Gastrocnemius medialis (tissue), 4 donors: ENCODE measurements around the gene IKZF2. TPM values are rescaled to one million over a fixed set of nuclear protein-coding genes. Genes with fewer than 3 reads are reported as not detected.

ENCODE experiments used
- ATAC-seq, 2 donors: fragments of 150-250 bp; one replicate each; pipeline ENCODE4 v1.9.1; 2016
- DNase-seq, 2 donors: peaks; one replicate each; pipeline ENCODE4 v3.0.0-alpha.2; 2019
- H3K27ac ChIP-seq, 4 donors: fragments of 200-600 bp; sonication (generic); 1 replicate in 1 of 4; 2 replicates in 3 of 4; pipeline ENCODE4 v1.5.1; 2016 to 2018; ENCODE audit warnings: mild to moderate bottlenecking in 2 of 4, moderate library complexity in 1 of 4
- H3K27me3 ChIP-seq, 3 donors: fragments of 200-600 bp; sonication (generic) in 2 of 3; 1 replicate in 1 of 3; 2 replicates in 2 of 3; pipeline versions ENCODE4 v1.5.1 to v1.6.0; 2016 to 2019; ENCODE audit warnings: mild to moderate bottlenecking in 1 of 3, moderate library complexity in 1 of 3
- H3K36me3 ChIP-seq, 2 donors: fragments of 200-600 bp; sonication (generic) in 1 of 2; one replicate each; pipeline ENCODE4 v1.5.1; 2017 to 2018
- H3K4me1 ChIP-seq, 2 donors: fragments of 200-600 bp; sonication (generic) in 1 of 2; one replicate each; pipeline ENCODE4 v1.5.1; 2016 to 2017; ENCODE audit warnings: mild to moderate bottlenecking in 2 of 2
- H3K4me3 ChIP-seq, 4 donors: fragments of 200-600 bp; sonication (generic) in 3 of 4; 1 replicate in 1 of 4; 2 replicates in 3 of 4; pipeline ENCODE4 v1.5.1; 2016 to 2019; ENCODE audit warnings: mild to moderate bottlenecking in 2 of 4
- H3K9me3 ChIP-seq, 3 donors: fragments of 200-600 bp; sonication (generic) in 2 of 3; 1 replicate in 1 of 3; 2 replicates in 2 of 3; pipeline ENCODE4 v1.5.1; 2016 to 2019
- POLR2A ChIP-seq, 2 donors: fragments of 450-650 bp; IDR thresholded peaks; one replicate each; pipeline ENCODE4 v1.6.1; 2017; ENCODE audit warnings: antibody characterized with exemption in 2 of 2, mild to moderate bottlenecking in 2 of 2, moderate library complexity in 2 of 2
- in situ Hi-C, 4 donors: fragments of 200-750 bp; cut with MboI; loops; one replicate each; pipeline versions ENCODE4 v1.15.0 to v1.8.0; 2017; ENCODE audit warnings: low sequenced_read_pairs in 4 of 4
- intact Hi-C: fragments of 100-400 bp; cut with DNase I; formaldehyde crosslinking; loops from one replicate; pipeline ENCODE4 v1.15.1; 2023; ENCODE audit warnings: low total_unique reads
- total RNA-seq, 4 donors: library from RNA; depleted of rRNA; stranded (reverse); fragments of >200 nt; gene quantifications; one replicate each; pipeline versions ENCODE4 v1.1.0 to v1.2.3, GENCODE V29; 2016
- TF ChIP-seq, protein P1 (sequence below), 5 experiments: fragments of 450-650 bp in 3 of 5; fragments of 200-600 bp in 2 of 5; sonication (generic) in 2 of 5; IDR thresholded peaks in 4 of 5; conservative IDR thresholded peaks in 1 of 5; 1 replicate in 4 of 5; 2 replicates in 1 of 5; pipeline ENCODE4 v1.5.1; 2016 to 2019; ENCODE audit warnings: antibody characterized with exemption in 5 of 5, mild to moderate bottlenecking in 3 of 5, moderate library complexity in 3 of 5

IKZF2 gene
- total RNA-seq, 4 donors from 2014 or later: 4.9 to 15.5 (median 6.0) TPM

DNA sequence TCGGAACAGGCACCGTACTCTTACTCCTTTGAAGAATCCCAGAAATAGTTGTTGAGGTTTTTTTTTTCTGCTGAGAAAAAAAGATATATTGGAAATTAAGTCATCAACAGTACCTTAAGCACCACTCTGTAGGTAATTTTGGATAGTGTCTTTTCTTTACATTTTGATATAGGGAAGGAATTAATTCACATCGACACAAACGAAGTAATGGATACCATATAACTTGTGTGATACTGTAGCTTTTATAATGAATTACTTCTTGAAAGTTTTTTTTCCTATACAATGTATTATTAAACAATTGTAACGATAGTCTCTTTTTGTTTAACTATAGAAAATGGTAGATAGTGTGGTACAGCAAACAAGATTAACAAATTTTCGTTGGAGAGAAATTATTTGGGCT is 1.5 kb upstream of the IKZF2 start:
- intact Hi-C loops: loop anchor here (1.0 to 2.0 kb wide), 3 partner anchors 88 to 467 kb away; no protein-coding TSS in a partner anchor
- Histone ChIP-seq H3K27me3 (no peaks in the 10 kb centered on the region), H3K4me1 (peaks cover 23 to 24% of the 10 kb centered on the region in 2 donors), H3K9me3 (no peaks in the 10 kb centered on the region), H3K4me3 (peak overlapping the region; percentile 71 to 94 (median 89)), H3K36me3 (no peaks in the 10 kb centered on the region), H3K27ac (peak overlapping the region; percentile 93 to 99 (median 98))
- ATAC-seq: no peak
- TF ChIP-seq POLR2A (IDR thresholded peaks at IDR 0.05): no peak
- TF ChIP-seq, protein P1, sequence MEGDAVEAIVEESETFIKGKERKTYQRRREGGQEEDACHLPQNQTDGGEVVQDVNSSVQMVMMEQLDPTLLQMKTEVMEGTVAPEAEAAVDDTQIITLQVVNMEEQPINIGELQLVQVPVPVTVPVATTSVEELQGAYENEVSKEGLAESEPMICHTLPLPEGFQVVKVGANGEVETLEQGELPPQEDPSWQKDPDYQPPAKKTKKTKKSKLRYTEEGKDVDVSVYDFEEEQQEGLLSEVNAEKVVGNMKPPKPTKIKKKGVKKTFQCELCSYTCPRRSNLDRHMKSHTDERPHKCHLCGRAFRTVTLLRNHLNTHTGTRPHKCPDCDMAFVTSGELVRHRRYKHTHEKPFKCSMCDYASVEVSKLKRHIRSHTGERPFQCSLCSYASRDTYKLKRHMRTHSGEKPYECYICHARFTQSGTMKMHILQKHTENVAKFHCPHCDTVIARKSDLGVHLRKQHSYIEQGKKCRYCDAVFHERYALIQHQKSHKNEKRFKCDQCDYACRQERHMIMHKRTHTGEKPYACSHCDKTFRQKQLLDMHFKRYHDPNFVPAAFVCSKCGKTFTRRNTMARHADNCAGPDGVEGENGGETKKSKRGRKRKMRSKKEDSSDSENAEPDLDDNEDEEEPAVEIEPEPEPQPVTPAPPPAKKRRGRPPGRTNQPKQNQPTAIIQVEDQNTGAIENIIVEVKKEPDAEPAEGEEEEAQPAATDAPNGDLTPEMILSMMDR (IDR thresholded peaks at IDR 0.05 in 4 of 5, conservative IDR thresholded peaks at IDR 0.05 in 1 of 5): no peak
- in situ Hi-C loops: loop anchor here in 3 of 4 donors (5.0 to 10.0 kb wide), 3 partner anchors 378 to 468 kb away; no protein-coding TSS in a partner anchor
- DNase-seq: no peak

DNA sequence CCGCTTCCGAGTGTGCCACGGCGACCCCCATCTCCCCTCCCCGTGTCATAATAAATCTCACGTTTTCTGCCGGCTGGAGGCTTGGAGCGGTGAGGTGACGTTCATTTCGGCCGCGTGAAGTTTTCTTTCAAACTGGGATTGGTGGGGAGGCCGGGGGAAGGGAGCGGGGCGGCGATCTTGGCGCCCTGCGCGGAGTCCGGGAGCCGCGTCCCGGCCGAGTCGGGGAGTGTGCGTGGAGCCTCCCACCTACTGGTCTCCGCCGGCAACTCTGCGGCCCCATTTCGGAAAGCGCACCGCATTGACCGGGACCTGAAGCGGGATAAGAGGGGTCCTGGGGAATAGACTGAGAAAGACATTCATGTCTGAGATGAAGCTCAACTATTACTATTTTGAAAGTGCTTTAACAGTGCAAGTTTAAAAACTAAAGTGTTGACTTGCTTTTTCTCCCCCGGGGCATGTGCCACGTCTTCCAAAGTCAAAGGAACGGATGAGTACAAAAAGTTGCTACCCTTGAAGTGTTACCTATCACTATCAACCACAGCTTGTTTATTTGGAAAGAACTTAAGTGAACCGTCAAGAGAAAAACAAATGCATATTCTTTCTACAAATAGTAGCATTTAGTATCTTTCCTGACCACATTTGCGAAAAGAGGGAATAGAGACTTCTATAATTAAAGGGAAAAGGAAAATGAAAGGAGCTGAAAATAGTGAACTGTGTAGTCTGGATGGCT is 818 bp upstream of the IKZF2 start:
- TF ChIP-seq, protein P1 (IDR thresholded peaks at IDR 0.05 in 4 of 5, conservative IDR thresholded peaks at IDR 0.05 in 1 of 5): peak in 4 of 5 experiments; percentile 15 to 62 (median 44)
- TF ChIP-seq POLR2A (IDR thresholded peaks at IDR 0.05): no peak
- DNase-seq (peak; percentile 54 to 70), ATAC-seq (peak; percentile 70 to 73)
- intact Hi-C loops: loop anchor here (1.0 to 2.0 kb wide), 3 partner anchors 87 to 466 kb away; no protein-coding TSS in a partner anchor
- peak overlapping the region; percentile 71 to 94 (median 89) for H3K4me3 ChIP-seq
- H3K36me3 ChIP-seq: no peaks in the 10 kb centered on the region
- H3K9me3 ChIP-seq: no peaks in the 10 kb centered on the region
- peaks cover 30% of the 10 kb centered on the region in 2 donors for H3K4me1 ChIP-seq
- in situ Hi-C loops: loop anchor here in 3 of 4 donors (5.0 to 10.0 kb wide), 3 partner anchors 377 to 467 kb away; no protein-coding TSS in a partner anchor
- peak overlapping the region; percentile 93 to 99 (median 98) for H3K27ac ChIP-seq
- H3K27me3 ChIP-seq: no peaks in the 10 kb centered on the region

DNA sequence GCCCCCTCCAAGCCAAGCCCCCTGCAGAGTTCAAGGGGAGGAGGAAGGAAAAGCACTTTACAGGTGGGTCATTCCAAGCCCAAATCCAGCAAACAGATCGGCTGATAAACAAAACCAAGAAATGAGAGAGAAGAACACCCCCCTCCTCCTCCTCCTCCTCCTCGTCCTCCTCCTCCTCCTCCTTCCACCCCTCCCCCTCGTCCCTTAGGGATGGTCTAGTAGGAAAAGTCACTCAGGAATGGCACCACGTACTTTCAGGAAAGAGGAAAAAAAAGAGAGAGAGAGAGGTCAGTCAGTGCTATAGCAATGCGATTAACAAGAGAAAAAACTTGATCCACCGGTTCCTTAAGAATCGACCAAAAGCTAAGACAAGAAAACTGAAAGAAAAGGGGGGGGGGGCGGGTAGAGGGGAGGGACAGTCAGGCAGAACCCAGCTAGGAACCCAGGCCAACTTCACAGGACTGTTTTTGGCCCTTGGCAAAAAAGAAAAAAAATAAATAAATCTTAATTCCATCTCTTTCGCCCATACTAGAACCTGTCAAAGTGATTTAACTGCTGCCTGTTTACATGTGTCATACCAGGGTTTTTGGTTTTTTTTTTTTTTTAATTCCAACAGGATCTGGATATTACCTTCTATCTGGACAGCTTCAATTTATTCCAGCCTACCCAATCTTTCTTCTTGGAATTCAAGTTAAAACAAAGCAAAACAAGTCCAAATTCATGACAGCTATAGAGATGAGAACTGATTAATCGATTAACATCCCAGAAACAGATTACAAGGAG is 906 bp downstream of the IKZF2 start:
- intact Hi-C loops (loop anchor here (2.0 kb wide), 1 partner anchor 46 kb away; no protein-coding TSS in a partner anchor), in situ Hi-C loops (loop anchor here in 3 of 4 donors (5.0 to 10.0 kb wide), 3 partner anchors 376 to 466 kb away; no protein-coding TSS in a partner anchor)
- DNase-seq (peak in 1 of 2 donors; percentile 9), ATAC-seq (no peak)
- Histone ChIP-seq H3K36me3 (no peaks in the 10 kb centered on the region), H3K4me3 (peak overlapping the region; percentile 71 to 91 (median 78)), H3K27me3 (no peaks in the 10 kb centered on the region), H3K27ac (peak overlapping the region; percentile 78 to 98 (median 88)), H3K4me1 (peaks cover 36 to 43% of the 10 kb centered on the region in 2 donors), H3K9me3 (no peaks in the 10 kb centered on the region)
- TF ChIP-seq, protein P1 (IDR thresholded peaks at IDR 0.05 in 4 of 5, conservative IDR thresholded peaks at IDR 0.05 in 1 of 5): no peak
- TF ChIP-seq POLR2A (IDR thresholded peaks at IDR 0.05): no peak

DNA sequence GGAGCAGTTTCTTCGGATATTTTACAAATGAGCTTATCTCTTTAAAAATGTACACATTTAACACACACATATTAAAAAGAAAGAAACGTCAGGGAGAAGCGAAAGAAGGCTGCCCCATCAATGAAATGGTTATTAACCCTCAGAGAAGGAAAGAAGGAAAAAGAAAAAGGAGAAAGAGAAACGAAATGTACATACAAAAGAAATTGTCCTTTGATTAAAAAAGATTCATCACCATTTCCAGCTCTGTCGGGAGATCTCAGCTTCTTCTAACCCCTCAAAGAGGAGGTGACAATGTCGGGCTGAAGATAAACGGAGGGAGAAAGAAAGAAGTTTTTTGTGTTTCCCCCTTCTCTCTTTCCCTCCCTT is 1.5 kb downstream of the IKZF2 start:
- DNase-seq: no peak
- H3K27ac ChIP-seq: peak overlapping the region; percentile 78 to 98 (median 88)

More for the DNA sequence above, 1.5 kb downstream of the IKZF2 start:
- peak overlapping the region; percentile 71 to 91 (median 78) for H3K4me3 ChIP-seq
- intact Hi-C loops: loop anchor here (2.0 kb wide), 1 partner anchor 45 kb away; no protein-coding TSS in a partner anchor
- no peak for ATAC-seq
- no peaks in the 10 kb centered on the region for H3K36me3 ChIP-seq
- in situ Hi-C loops: loop anchor here in 3 of 4 donors (5.0 to 10.0 kb wide), 3 partner anchors 375 to 465 kb away; no protein-coding TSS in a partner anchor
- TF ChIP-seq, protein P1 (IDR thresholded peaks at IDR 0.05 in 4 of 5, conservative IDR thresholded peaks at IDR 0.05 in 1 of 5): no peak
- TF ChIP-seq POLR2A (IDR thresholded peaks at IDR 0.05): no peak
- H3K27me3 ChIP-seq: no peaks in the 10 kb centered on the region
- H3K9me3 ChIP-seq: no peaks in the 10 kb centered on the region
- H3K4me1 ChIP-seq: peaks cover 39 to 48% of the 10 kb centered on the region in 2 donors
